HUES6 (cell line): ENCODE data around the gene LRRC37A3.
A peak's percentile ranks its signal among the peaks of the same experiment; 100 is the strongest.
"Not testable (repeated sequence)": the region's sequence is repeated elsewhere in the genome, so short reads cannot be mapped to it uniquely, and the experiment has no call there.

ENCODE experiments used
- H3K27ac ChIP-seq: 2 replicates; pipeline ENCODE4 v1.7.0; 2013; ENCODE audit warnings: low read depth, mild to moderate bottlenecking, low read length, inconsistent platforms
- H3K27me3 ChIP-seq: 2 replicates; pipeline ENCODE4 v1.6.1; 2013; ENCODE audit warnings: low read length; ENCODE audit not compliant: control insufficient read depth, insufficient read depth
- H3K36me3 ChIP-seq: 2 replicates; pipeline ENCODE4 v1.6.1; 2013; ENCODE audit warnings: low read length; ENCODE audit not compliant: control insufficient read depth, insufficient read depth
- H3K4me1 ChIP-seq: 2 replicates; pipeline ENCODE4 v1.6.1; 2013; ENCODE audit warnings: low read length; ENCODE audit not compliant: control insufficient read depth, insufficient read depth
- H3K4me3 ChIP-seq: 2 replicates; pipeline ENCODE4 v1.5.1; 2013; ENCODE audit warnings: low read depth, low read length
- H3K9ac ChIP-seq: one replicate; pipeline ENCODE4 v1.6.1; 2013; ENCODE audit warnings: mild to moderate bottlenecking, low read length
- H3K9me3 ChIP-seq: 2 replicates; pipeline ENCODE4 v1.6.1; 2013; ENCODE audit warnings: low read depth, low read length; ENCODE audit not compliant: control insufficient read depth, insufficient read depth

LRRC37A3 gene

GRCh38 chr17:64919289-64920025 is at the start of gene LRRC37A3:
Gene LRRC37A3 (minus strand): TSS chr17:64919478. CDS start chr17:64897257, 22,221 bp downstream.
- H3K4me1 ChIP-seq, H3K36me3 ChIP-seq, H3K27me3 ChIP-seq, H3K9me3 ChIP-seq: not testable (repeated sequence)
- peak within 1 kb of the TSS; percentile 64 for H3K4me3 ChIP-seq
- peak within 1 kb of the TSS; percentile 65 for H3K9ac ChIP-seq
- 0 out of 2 replicates have a peak within 1 kb of the TSS, but pooled peaks have one; percentile 61 for H3K27ac ChIP-seq

DNA sequence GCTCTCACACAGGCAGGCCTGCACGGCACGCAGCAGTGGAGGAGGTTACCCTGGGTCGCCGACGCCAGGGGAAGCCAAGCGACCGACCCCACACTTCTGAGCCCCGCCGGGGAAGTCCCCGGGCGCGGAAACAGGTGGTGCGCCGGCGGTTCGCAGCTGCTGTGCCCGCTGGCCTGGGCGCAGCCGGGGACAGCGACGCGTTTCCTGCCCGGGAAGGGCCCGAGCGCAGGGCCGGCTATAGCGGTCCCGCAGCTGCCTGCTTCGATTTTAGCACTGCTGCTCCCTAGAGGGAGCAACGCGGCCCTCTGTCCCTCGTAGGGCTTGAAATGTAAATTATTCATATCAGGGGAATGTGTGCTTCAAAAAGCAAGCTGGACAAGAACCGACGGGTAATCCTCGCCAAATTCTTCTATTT is 46.6 kb upstream of the LRRC37A3 start:
- H3K36me3 ChIP-seq, H3K9me3 ChIP-seq, H3K4me1 ChIP-seq, H3K27ac ChIP-seq, H3K27me3 ChIP-seq: not testable (repeated sequence)
- peak overlapping the region; percentile 51 for H3K4me3 ChIP-seq
- peak overlapping the region; percentile 39 for H3K9ac ChIP-seq

- not testable (repeated sequence) for H3K4me1 ChIP-seq, H3K27me3 ChIP-seq, H3K9me3 ChIP-seq, H3K27ac ChIP-seq, H3K36me3 ChIP-seq
- H3K9ac ChIP-seq = peak overlapping the region; percentile 39
- H3K4me3 ChIP-seq = peak overlapping the region; percentile 51
These were observed 46.1 kb upstream of the LRRC37A3 start for GRCh38 chr17:64965256-64965872.

- H3K4me1 ChIP-seq = 0 out of 2 replicates have a peak, but pooled peaks cover 4% of the 10 kb centered on the region
- H3K27me3 ChIP-seq = peaks cover 4% of the 10 kb centered on the region
- no peak overlapping the region for H3K9ac ChIP-seq
- H3K4me3 ChIP-seq = no peak overlapping the region
- no peaks in the 10 kb centered on the region for H3K9me3 ChIP-seq
- H3K27ac ChIP-seq = no peak overlapping the region
- H3K36me3 ChIP-seq = no peaks in the 10 kb centered on the region
These were observed 45.5 kb upstream of the LRRC37A3 start for GRCh38 chr17:64964796-64965195.

DNA sequence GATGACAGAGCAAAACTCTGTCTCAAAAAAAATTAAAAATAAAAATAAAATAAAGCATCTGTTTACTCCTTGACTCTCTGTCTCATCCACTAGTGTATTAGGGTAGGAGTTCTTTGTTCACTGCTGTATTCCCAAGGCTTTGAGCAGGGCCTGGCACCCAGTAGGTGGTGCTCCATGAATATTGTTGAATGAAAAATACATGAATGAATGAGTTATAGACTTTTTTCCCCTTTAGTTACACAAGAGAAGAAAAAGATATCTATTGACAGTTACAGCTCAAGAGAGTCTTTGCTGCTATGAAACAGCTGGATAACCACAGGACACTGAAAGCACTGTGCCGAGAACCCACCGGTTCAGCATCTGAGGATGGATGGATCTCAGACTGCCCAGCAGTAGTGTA is 44.5 kb upstream of the LRRC37A3 start:
- H3K9ac ChIP-seq, H3K9me3 ChIP-seq, H3K4me3 ChIP-seq, H3K27me3 ChIP-seq, H3K27ac ChIP-seq, H3K36me3 ChIP-seq, H3K4me1 ChIP-seq: not testable (repeated sequence)

DNA sequence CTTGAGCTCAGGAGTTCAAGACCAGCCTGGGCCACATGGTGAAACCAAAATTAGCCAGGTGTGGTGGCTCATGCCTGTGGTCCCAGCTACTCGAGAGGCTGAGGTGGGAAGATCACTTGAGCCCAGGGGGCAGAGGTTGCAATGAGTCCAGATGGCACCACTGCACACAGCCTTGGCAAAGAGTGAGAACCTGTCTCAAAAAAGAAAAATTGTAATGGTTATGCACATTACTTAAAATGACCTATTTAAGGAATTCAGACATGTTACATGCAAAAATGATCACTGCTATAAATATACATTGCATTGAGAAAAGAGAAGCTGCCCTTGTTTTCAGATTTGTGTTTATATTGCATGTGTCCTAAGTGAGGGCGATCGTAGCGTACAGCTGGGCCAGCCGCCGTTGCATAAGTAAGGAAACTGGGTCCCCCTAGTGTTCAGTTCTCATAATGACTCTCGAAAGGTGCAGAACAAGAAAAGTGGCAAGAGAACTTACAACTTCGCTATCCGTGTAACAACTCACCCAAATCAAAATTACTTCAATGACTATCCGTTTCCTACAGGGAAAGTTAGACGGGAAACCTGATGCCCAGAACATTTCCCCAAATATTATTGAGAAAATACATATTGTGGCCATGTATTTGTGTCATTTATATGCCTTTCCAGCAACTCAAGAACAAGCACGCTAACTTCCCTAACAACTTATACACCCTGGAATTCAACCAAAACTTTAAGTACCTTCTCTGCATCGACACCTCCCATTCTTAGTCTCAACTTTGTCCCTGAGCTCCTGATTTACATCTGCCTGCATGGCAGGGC is 42.5 kb upstream of the LRRC37A3 start:
- not testable (repeated sequence) for H3K4me1 ChIP-seq, H3K9ac ChIP-seq, H3K36me3 ChIP-seq, H3K9me3 ChIP-seq, H3K4me3 ChIP-seq, H3K27ac ChIP-seq, H3K27me3 ChIP-seq

- H3K4me3 ChIP-seq = no peak overlapping the region
- H3K27me3 ChIP-seq = no peaks in the 10 kb centered on the region
- H3K36me3 ChIP-seq = no peaks in the 10 kb centered on the region
- no peak overlapping the region for H3K9ac ChIP-seq
- H3K4me1 ChIP-seq = no peaks in the 10 kb centered on the region
- H3K27ac ChIP-seq = no peak overlapping the region
- H3K9me3 ChIP-seq = no peaks in the 10 kb centered on the region
These were observed 32.6 kb upstream of the LRRC37A3 start for GRCh38 chr17:64951877-64952276.

GRCh38 chr17:64950871-64951270 is 31.6 kb upstream of the LRRC37A3 start:
- Histone ChIP-seq H3K27ac (no peak overlapping the region), H3K9ac (no peak overlapping the region), H3K27me3 (no peaks in the 10 kb centered on the region), H3K4me1 (no peaks in the 10 kb centered on the region), H3K9me3 (no peaks in the 10 kb centered on the region), H3K36me3 (no peaks in the 10 kb centered on the region), H3K4me3 (no peak overlapping the region)

DNA sequence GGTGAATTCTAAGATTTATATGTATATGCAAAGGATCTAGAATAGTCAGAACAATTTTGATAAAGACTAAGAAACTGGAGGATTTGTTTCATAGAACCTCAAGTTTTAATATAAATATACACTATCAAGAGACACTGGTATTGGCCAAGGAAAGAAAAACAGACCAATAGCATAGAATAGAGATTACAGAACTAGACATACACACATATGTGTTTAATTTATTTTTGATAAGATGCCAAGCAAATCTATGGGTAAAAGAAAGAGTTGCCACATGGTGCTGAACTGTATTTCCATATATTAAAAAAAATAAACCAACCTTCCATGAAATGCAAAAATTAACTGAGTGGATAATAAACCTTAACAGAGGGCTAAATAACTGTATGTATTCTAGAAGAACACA is 27.9 kb upstream of the LRRC37A3 start:
- no peaks in the 10 kb centered on the region for H3K4me1 ChIP-seq
- H3K27me3 ChIP-seq = no peaks in the 10 kb centered on the region
- no peak overlapping the region for H3K9ac ChIP-seq
- no peaks in the 10 kb centered on the region for H3K36me3 ChIP-seq
- no peak overlapping the region for H3K27ac ChIP-seq
- H3K9me3 ChIP-seq = no peaks in the 10 kb centered on the region
- no peak overlapping the region for H3K4me3 ChIP-seq

GRCh38 chr17:64941761-64942160 is 22.5 kb upstream of the LRRC37A3 start:
- Histone ChIP-seq H3K4me1 (peaks cover 3% of the 10 kb centered on the region; the same call in 1 of the 2 replicates), H3K9ac (no peak overlapping the region), H3K36me3 (no peaks in the 10 kb centered on the region), H3K9me3 (no peaks in the 10 kb centered on the region), H3K27ac (no peak overlapping the region), H3K27me3 (no peaks in the 10 kb centered on the region), H3K4me3 (no peak overlapping the region)

- Histone ChIP-seq H3K9me3 (no peaks in the 10 kb centered on the region), H3K4me1 (peaks cover 3% of the 10 kb centered on the region; the same call in 1 of the 2 replicates), H3K27ac (no peak overlapping the region), H3K9ac (no peak overlapping the region), H3K36me3 (no peaks in the 10 kb centered on the region), H3K4me3 (no peak overlapping the region), H3K27me3 (no peaks in the 10 kb centered on the region)
These were observed 21.8 kb upstream of the LRRC37A3 start for GRCh38 chr17:64941045-64941444.
